GM12874 (cell line): ENCODE measurements around the gene TMEM178B.

Source experiments
- CTCF ChIP-seq: IDR thresholded peaks from 2 replicates; pipeline ENCODE4 v1.5.1; 2011; ENCODE audit warnings: low read depth, mild to moderate bottlenecking, control low read depth, low read length, moderate library complexity; ENCODE audit not compliant: insufficient read depth

TMEM178B gene

GRCh38 chr7:141244435-141244834 is 170.6 kb downstream of the TMEM178B start:
- no peak for TF ChIP-seq CTCF

GRCh38 chr7:141246426-141246825 is 172.6 kb downstream of the TMEM178B start:
- TF ChIP-seq CTCF = no peak

GRCh38 chr7:141251180-141251579 is 177.3 kb downstream of the TMEM178B start:
- no peak for TF ChIP-seq CTCF

- TF ChIP-seq CTCF = no peak
Observed at GRCh38 chr7:141251957-141252356, 178.1 kb downstream of the TMEM178B start.

GRCh38 chr7:141257597-141257996 is 183.7 kb downstream of the TMEM178B start:
- TF ChIP-seq CTCF = no peak

- no peak for TF ChIP-seq CTCF
Observed at GRCh38 chr7:141258559-141258958, 184.7 kb downstream of the TMEM178B start.

GRCh38 chr7:141262101-141263090 is 188.5 kb downstream of the TMEM178B start:
- no peak for TF ChIP-seq CTCF
